Measurements from ENCODE around the gene PRRG2.

DNA sequence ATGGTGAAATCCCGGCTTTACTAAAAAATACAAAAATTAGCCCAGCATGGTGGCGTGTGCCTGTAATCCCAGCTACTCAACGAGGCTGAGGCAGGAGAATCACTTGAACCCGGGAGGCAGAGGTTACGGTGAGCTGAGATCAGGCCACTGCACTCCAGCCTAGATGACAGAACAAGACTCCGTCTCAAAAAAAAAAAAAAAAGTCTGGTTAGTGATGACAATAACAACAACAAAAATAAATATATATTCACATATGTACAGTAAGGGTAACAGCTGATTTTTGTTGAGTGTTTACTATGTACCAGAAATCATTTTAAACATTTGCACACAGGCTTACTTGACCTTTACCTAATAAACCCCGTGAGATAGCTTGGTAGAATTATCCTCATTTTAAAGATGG, 35.8 kb downstream of the PRRG2 start:
- TF ChIP-seq POLR2A (IDR thresholded peaks at IDR 0.05; ENCODE audit: low read depth): no peak
- no peak for TF ChIP-seq POLR2AphosphoS5 (IDR thresholded peaks at IDR 0.05)
- TF ChIP-seq, protein P1, sequence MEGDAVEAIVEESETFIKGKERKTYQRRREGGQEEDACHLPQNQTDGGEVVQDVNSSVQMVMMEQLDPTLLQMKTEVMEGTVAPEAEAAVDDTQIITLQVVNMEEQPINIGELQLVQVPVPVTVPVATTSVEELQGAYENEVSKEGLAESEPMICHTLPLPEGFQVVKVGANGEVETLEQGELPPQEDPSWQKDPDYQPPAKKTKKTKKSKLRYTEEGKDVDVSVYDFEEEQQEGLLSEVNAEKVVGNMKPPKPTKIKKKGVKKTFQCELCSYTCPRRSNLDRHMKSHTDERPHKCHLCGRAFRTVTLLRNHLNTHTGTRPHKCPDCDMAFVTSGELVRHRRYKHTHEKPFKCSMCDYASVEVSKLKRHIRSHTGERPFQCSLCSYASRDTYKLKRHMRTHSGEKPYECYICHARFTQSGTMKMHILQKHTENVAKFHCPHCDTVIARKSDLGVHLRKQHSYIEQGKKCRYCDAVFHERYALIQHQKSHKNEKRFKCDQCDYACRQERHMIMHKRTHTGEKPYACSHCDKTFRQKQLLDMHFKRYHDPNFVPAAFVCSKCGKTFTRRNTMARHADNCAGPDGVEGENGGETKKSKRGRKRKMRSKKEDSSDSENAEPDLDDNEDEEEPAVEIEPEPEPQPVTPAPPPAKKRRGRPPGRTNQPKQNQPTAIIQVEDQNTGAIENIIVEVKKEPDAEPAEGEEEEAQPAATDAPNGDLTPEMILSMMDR (IDR thresholded peaks at IDR 0.05): no peak
- no peak for TF ChIP-seq EP300 (IDR thresholded peaks at IDR 0.05)

All from esophagus muscularis mucosa (tissue), 4 donors.